Suppressor macrophage treated with lipopolysaccharide for 4 hours (primary cell): ENCODE data around the gene FANCC.

ENCODE experiments used
- DNase-seq: peaks from one replicate; pipeline ENCODE4 v3.0.0-alpha.2; 2020

The FANCC gene

DNA sequence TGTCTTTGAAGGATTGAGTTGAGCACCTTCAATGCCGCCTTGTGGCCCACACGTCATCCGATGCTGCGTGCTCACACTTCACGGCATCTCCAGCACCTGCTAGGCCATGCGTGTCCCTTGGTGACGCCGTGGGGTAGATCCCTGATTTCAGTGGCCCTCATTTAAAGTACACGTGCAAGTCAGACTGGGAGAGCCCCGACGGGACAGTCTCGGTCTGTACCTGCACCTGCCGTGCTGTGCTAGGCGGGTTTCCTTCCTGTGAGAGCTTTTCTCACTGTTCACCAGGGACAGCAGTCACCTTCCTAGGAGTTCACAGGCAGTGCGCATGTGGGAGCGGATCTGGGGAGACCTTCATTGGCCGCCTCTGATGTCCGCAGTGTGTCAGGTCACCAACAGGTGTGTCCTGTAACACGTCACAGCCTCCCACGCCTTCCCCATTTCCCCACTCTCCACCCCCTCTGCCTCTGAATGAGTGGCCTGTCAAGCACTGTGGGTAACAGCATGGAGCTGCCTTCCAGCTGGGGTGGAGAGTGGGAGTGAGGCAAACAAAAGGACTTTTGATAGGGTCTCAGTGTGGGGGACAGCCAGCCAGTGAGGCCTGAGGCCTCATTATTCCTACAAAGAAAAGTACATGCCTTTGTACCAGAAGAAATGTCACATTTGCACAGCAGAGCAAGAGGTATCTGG is 236.4 kb downstream of the FANCC start:
- DNase-seq: no peak

DNA sequence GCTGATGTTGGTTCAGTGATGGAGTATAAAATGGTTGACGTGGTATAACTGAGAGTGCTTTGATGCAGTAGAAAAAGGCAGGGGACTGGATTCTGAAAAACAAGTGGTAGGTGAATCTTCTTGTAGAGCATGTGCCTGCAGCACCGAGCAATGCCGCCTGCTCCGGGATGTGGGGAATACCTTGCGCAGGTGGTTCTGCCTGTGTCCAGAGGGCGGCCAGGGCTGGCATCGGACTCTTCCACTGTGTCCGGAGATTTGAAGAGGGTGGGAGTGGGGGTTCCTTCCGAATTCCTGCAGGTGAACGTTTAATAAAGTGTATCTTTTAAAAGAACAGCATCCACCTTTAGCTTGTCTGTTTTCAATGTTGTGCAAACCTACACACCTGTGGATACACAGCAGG is 238.0 kb downstream of the FANCC start:
- DNase-seq: no peak

DNA sequence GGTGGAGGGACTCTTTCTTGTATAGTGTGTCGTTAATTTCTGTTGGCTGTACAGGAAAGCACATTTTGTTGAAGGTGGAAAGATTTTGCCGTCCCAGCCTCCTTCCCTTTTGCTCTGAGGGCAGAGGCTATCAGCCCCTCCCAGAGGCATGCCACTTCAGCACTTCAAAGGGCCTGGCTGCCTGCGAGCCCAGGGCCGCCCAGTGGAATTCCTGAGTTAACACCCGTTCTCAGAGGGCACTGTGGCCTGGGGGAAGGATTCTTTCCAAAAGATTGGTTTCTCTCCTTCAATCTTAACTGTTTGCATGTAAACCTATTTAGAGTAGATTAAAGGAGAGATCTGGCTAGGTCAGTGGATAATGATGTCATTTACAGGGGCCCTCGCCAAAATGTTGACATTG is 238.6 kb downstream of the FANCC start:
- DNase-seq: no peak

DNA sequence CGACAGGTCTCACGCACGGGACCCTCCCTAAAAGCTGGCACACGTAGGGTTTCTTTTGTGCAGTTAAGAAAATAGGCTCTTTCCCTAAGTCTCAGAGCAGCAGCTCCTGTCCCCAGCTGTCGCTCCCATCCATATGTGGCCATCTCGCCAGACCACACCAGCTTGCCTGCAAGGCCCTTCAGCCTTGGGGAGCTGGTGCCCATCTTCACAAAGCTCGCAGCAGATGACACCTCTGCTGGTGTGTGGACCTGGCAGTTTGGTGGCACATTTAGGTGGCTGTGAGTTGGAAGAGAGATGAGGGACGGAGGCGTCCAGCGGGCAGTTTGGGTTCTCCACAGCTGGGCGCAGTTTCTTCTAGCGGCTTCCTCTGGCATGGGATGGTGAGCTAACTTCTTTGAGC is 239.0 kb downstream of the FANCC start:
- no peak for DNase-seq

DNA sequence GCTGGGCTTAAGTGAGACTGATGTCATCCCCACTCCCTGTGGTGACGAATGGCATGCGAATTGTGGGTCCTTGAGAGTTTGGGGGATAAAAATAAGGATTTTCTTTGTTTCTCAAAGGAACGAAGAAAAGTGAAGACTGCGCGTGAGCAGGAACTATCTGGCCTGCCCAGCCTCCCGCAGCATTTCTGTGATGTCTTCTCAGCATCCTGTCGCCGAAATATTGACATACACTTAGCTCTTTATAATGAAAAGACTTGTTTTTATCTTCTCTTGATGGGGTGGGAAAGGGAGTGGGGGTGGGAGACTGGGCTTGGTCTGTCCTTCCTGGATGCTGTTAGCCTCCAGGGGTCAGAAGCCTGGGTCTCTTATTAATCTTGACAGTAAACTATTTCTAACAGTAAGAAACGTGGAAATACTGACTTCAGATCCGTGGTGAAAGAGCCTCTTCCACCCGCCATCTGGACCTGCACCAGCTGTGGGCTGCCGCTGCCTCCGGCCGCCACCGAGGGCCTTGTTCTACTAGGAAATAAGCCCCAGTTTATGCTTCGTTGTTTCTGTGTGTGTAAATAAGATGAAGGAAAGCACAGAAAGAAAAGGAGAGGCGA is 239.6 kb downstream of the FANCC start:
- DNase-seq: no peak

DNA sequence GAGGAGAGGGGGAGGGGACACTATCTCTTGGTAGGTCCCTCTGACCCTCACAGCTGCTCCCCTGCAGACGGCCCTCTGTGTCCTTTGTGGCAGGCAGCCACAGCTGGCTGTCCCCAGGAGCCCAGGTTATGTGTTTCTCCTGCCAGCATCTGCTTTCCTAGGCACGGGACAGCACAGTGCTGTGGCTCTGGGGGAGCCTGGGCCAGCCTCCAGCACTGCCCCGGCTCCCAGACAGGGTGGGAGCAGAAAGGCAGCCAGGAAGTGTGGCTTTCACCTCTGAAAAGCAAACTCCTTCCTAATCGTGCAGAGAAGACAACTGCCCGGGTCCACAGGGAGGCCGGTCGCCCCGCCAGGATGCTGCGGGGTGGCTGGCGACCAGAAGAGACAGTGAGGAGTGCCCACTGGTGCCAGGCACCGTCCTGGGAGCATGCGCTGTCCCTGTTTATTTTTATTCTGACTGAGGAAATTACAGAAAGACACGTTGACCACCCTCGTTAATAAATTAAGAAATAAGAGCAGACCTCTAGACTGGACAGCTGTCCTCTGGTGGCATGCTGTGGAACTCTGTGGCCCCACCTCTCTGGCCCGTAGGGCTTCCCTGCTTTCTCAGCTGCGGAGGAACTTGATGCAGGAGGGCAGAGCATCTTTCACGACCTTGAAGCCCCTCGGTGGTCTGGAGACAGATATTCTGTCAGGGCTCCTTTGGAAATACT is 240.3 kb downstream of the FANCC start:
- no peak for DNase-seq

DNA sequence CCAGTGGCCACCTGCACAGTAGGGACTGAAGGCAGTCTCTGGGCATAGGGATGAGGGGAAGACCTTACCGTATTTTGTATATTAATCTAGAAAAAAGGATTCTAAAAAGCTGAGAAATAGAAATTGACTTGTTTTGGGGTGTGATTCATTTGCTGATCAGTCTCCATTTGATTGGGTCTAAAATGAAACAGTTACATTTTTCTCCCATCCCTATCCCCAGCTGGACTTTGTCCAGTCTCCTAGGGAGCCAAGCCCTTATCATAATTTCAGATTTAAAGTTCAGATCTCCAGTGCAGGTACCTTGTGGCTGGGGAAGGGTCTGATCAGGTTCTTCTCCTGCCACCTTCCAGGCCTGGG is 240.8 kb downstream of the FANCC start:
- DNase-seq: no peak

DNA sequence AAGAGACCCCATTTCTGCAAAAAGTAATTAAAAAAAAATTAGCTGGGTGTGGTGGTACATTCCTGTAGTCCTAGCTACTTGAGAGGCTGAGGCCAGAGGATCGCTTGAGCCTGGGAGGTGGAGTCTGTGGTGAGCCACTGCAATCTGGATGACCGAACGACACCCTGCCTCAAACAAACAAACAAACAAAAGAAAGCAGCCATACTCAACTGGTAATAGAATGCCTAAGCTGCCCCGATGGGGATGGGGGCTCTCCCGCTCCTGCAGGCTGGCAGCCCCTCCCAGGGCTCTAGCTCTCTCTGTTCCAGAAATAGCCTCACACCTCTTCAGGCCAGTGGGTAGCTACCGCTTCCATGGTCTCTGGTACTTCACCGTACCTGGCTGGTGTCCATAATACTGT is 241.8 kb downstream of the FANCC start:
- DNase-seq: no peak

DNA sequence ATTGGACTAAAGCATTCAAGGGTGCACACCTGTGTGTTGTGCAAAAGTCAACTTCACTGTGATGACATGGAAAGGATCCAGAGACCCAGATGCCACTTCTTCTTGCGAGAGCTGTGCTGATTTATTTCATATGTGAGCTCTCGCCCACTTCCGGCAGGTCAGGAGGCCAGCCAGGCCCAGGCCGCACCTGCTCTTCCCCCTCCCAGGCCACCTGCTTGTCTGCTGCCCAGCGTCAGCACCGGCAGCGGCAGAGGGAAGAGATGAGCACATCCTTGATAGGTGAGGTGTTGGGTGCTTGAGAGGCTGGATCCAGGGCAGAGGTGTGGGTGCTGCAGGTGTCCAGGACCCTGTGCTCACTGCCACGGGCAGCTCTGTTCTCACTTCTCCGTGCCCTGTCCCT is 242.9 kb downstream of the FANCC start:
- no peak for DNase-seq

DNA sequence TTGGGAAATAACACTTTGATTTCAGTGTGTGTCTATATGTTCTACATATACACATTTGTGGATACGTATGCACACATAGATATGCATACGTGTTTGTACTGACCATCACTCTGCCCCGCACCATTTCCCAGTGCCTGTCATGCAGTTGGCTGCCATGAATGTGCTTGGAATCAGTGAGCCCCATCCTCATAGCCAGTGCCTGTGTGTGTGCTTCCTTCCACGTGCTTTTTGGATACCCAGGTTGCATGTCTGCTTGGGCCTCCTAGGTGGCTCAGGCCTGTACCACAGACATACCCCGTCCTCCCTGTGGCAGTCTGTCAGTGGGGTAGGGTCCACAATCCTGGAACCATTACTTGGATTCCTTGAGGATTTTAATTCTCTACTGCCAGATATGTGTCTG is 243.6 kb downstream of the FANCC start:
- no peak for DNase-seq

DNA sequence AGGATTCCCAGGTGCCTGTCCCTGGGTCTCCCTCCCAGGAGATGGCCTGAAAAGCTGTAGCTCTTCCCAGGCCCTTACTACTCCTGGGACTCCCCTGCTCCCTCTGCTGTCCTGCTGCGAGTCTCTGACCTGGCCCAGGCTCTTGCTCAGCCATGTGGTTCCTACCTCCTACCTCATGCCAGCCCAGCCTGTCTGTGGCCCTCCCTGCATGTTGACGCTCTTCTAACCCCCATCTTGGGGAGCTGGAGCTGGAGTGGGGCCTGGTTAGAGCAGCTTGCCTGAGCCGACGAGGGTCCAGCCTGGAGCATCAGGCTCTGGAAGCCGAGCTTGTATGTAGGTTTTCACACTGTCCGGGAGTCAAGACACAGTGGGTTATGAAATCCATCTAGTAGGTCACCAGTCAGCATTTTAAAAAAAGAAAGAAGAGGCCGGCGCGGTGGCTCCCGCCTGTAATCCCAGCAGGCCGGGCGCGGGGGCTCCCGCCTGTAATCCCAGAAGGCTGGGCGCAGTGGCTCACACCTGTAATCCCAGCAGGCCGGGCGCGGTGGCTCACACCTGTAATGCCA is 244.4 kb downstream of the FANCC start:
- DNase-seq: no peak

DNA sequence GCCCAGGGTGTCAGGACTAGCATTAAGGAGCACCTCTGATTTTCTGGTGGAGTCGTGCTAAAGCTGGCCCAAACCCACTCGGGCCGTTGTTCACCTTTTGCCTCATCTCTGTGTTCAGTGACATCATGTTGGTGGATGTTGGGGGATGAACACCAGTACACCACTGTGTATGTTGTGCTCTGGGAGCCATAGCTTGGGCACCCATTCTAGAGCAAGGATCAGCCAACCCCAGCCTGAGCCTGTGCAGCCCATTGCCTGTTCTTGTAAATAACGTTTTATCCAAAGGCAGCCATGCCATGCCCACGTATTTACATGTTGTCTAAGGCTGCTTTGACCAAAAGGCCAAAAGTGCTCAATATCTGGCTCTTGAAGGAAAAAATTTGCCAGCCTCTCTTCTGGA is 245.6 kb downstream of the FANCC start:
- DNase-seq: no peak

DNA sequence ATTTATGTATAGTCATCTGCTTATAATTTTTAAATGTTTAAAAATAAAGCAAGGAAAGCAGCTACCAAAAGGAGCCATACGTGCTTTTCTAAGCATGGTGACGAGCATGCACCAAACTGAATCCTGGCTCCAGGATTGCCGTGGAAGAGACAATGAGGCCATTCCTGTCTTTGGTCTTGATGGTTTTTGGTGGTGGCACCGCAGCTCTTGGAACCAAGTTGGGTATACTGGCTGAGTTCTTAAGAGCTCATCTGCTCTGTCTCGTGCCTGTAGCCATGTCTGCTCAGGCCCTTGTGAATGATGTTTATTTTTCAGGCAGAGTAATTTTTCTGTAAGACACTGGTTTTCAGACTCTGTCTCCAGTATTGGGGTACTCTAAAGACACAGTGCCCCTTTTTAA is 246.1 kb downstream of the FANCC start:
- DNase-seq: no peak

DNA sequence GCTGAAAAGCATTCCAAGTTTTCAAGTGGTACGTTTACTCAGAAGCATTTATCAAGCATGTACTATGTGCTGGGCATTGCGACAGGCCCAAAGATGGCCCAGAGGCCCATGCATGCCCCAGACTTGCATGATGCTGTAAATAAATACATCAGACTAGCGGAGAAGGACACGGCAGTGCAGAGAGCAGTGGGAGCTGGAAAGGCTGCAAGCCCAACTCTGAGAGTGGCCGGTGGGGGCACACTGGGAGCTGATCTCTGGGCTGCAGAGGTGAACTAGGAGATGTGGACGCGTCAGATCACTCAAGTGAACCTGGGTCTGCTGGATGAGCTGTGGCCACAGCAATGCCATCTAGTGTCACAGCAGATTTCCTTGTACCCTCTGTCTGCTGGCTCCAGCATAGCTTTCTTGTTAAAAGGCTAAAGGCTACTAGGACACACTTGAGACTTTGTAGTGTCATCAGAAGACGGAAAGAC is 246.9 kb downstream of the FANCC start:
- no peak for DNase-seq

DNA sequence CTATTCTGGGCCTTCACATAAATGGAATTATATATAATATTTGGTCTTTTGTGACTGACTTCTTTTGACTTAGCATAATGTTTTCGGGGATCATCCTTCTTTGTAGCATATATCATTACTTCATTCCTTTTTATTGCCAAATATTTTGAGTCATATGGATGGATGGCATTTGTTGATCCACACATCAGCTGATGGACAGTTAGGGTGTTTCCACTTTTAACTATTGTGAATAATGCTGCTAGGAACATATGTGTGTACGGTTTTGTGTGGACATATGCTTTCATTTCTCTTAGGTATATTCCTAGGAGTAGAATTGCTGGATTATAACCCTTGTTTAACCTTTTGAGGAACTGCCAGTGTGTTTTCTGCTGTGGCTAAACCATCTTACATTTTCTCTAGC is 249.6 kb downstream of the FANCC start:
- no peak for DNase-seq

DNA sequence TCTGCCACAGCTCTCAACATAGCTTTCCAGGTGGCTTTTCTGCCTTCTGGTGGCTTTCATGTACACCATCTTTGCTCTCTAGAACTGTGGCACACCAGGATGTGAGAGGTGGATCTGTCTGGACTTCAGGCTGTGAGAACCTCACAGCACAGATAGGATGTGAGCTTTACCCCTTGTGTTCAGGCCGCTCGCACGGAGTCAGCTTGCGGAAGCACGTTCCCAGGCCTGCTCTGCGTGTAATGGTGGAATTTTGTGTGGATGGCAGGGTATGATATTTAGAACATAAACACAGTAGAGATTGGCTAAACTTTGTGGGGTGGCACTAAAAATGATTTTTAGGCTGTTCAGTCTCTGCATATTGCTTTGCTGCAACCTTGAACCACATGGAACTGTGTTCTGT is 250.5 kb downstream of the FANCC start:
- DNase-seq: no peak

DNA sequence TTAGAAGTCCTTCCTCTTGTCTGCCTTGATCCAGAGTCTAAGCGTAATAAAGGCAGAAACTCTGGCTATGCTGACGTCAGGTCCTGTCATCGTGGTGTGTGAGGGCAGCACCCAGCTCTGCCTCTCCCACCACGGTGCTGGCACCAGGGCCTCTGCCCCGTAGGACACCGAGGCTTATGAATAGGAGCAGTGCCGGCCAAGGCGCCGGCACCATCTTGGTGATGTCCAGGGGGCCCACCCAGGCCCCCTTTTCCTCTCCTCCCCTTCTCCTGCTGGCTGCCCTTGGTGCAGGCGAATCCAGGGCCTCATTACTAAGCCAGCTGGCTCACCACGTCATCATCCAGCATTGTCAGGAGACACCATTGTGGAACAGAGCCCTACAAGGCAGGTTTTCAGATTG is 252.3 kb downstream of the FANCC start:
- no peak for DNase-seq

DNA sequence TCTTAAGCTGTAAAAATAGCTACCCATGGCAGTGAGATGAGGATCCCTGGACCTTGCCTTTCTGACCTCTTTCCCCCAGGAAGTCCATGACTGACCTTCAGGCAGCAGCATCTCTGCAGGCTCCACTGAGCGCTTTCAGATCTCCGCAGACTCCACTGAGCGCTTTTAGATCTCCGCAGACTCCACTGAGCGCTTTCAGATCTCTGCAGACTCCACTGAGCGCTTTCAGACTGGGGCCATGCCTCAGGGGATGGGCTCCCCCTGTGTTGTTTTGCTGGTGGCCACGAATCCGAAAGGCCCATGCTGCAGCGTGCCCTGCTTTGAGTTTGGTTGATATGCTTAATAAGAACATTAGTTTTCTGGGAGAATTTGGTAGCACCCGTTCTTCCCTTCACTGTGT is 254.2 kb downstream of the FANCC start:
- DNase-seq: no peak

DNA sequence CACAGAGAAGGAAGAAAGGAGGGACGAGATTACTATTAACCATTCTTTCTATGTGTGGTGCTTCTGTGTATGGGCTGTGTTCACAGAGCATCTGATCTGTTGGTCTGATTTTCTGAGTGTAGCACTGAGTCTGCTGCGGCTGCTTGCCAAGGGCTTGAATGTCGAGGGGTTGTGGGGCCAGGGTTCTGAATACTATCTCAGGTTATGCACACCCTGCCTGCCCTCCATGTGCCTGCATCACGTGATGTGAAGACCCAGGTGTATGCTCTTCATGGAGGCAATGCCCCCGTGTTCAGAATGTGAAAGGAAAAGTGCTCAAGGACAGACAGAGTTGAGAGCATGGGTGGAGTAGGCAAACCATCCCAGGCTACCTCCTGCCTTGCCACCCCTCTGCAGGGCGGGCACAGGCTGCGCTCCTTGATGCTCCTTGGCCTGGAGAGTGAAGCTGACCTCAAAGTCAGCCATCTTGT is 254.9 kb downstream of the FANCC start:
- no peak for DNase-seq

DNA sequence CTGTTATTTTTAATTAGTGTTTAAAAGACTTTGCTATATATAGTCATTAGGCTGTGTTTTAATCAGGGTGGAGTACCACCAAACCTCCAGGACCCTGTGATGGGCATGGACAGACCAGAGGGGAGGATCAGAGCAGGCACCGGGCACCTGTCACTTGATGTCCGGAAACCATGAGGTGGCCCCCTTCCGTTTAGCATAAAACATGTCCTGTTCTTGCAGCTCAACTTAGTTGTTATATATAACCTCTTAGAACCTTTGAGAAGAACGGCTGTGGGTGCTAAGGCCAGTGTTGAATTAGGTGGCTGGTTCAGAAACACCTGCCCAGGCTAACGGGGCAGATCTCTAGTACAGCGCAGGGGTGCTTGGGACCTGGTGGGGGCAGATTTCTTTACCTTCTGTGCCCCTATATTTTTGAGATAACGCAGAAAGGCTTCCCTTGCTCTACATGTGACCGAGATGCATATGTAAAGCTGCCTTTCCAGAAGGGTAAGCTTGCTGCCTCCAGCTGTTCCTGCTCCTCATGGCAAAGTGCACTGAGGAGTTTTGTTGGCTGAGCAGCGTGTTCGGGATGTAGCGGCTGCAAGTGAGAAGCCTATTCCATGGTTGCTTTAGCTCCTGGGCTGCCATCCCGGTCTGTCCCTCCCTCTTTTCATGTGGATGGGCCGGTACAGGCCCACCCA is 255.5 kb downstream of the FANCC start:
- DNase-seq: no peak

DNA sequence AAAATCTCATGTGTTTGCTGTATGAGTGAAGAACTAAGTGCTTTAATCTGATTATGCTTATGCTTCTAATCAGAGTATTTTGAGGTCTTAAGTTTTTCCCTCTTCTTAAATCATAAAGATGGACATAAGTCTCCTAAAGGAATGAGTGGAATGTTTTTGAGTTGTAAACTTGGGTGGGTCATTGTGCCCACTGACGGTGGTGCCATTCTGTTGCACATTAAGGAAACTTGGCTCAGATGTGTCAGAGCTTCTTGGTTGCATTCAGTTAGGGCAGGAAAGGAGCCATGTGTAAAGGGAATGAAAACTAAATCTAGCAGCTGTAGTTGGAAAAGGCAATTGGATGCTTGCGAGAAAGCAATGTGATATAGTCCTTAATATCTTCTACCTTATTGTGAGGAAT is 256.6 kb downstream of the FANCC start:
- DNase-seq: no peak

DNA sequence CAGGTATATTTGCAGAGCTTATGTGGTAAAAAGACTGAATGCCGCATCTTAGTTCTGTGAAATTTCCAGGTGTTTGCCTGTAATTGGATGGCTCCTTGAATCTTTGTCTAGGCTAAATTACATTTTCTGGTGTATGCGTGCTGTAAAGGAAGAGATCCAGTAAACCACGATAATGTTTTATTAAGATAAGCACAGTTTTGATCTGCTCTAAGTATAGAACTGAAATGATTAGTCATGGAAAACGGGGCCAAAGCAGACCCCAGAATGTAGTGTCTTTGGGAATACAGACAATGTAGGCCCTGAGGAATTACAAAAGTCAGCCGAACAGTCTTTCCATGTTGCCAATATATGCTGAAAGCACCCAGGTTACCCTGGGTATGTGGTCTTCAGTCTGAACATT is 257.3 kb downstream of the FANCC start:
- no peak for DNase-seq

DNA sequence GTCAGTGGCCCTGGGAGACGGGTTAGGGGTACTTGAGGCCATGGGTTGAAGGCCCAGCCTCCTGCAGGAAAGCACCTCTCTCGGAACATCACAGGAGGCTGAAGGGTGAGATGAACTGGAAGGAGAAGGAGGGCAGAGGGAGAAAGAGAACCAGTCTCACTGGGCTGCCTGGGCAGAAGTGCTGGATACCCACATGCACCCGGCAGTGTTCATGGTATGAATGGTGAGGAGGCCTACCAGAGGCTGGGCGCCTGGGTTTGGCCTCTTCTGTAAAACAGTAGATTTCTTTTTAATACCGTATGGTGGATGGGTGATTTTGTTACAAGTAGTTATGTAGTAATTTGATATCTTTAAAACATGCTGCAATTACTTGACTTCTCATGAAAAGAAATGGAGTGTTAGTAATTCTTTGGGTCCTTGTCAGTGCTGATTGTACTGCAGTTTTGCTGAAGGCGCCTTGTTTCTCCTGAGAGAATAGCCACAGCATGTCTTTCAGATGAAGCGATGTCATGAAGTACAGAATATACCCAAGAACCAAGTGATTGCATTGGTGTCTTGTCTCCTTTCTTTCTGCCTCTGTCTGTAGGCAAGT is 258.6 kb downstream of the FANCC start:
- no peak for DNase-seq
